GM19467 (cell line): ENCODE data around the gene SMIM30.

ENCODE experiments used
- ATAC-seq: cut with Tn5 transposase; IDR thresholded peaks from one replicate; pipeline ENCODE4 v1.9.1; 2021; ENCODE audit warnings: mild to moderate bottlenecking, moderate library complexity; ENCODE audit not compliant: unreplicated experiment

Gene SMIM30

DNA sequence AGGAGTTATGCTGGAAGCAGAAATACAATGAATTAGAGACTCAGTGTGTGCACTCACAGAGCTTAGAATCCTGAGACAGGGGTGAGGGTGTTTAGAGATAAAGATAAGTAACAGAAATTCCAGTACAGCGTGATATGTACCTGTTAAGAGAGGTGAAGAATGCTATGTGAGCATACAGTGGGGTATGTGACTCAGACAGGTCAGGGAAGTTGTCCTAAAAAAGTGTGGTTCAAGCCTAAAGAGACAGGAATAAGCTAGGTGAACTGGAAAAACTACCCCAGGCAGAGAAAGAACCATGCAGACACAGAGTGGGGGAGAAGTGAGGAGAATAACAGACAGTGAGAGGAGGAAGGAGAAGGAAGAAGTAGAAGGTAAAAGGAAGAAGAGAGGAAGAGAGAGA lies 8.6 kb downstream of the SMIM30 start:
- ATAC-seq, result no peak

DNA sequence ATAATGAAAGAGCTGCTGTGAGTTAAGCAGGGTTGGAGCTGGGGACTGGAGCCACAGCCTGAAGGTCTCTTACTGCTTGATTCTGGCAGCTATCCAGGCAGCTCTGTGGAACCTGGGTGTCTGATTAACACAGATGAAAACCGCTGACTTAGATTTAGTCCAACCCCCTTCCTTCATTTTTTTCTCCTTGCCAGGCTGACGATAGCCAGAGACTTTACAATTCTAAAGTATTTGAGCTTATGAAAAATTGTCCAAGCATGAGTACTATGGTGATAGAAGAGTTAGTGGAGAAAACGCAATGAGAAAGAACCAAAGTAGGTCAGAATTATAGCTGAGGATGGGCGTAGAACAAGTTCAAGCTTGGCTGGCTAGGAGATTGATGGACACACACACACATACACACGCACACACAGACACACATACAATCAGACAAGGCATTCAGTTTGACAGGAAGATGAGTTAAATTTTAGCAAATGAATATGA lies 18.2 kb downstream of the SMIM30 start:
- ATAC-seq, result no peak

DNA sequence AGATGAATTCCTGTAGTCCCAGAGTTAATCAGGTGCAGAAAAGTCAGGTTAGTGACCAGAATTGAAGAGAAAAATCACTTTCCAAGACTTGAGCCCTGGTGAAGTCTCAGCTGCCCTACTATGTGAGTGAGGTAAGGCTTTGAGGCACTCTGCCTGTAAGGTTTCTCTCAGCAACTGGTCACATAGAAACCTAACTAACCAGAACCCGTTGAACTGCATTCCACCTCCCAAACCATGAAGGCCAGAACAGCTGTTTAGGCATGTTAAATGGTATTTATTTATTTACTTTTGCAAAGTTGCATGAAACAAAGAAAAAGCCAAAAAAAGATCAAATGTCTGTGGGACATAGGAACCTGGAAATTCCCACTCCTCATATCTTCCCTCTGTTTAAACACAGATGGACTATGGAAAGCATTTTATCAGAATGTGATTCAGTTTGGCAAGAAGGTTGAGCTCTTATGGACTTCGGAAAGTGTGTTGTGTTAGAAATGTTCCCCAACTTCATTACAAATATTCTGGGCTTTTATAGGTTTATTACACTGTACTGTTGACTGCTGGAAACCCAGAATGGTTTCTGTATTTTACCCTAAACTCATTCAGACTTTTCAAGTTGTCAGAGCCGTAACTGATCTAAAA lies 19.0 kb downstream of the SMIM30 start:
- no peak for ATAC-seq

DNA sequence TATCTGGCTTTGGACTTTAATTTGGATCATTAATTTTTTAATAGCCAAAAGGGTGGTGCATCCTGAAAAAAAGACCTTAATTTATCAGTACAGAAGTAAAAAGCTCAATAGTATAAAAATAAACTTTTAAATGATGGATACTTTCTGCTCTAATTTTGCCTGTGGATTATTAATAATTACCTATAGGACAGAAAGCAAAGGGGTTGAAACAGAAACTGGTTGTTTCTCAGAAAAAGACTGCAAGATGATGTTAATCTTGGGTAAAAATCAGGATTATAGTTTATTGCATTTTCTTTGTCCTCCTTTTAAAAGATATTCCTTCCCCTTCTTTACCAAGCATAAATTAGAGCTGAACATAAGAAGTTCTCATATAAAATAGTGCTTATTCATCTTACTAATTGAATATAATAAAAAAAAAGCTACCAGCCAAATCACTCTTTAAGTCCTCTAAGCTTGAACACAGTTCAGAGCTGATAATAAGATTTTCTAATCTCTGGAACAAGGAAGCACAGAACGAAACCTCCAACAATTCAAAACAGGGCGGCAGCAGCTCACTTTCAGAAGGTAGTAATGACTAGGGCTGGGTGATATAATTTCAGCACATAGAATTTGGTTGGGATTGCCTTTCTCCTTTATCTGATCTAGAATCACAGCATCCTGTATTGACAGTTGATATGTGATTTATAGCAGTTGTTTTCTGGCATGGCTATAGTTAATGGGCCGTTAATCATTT lies 23.7 kb downstream of the SMIM30 start:
- no peak for ATAC-seq

DNA sequence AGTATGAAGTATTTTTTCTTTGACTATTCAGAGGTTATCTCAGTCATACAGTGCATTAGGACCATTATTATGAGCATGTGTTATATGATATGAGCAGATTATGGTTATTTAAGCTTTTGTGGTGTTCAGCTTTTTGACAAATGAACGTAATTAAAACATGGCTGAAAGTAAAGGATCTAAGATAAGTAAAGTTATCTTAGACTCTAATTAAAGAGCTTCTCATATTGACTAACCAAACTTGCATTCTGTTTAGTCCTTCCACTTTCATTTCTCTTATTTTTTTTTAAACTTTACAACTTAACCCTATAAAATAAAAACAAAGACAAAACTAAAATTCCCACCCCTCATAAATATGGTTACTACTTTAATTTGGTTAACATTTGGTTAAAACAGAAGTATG lies 24.8 kb downstream of the SMIM30 start:
- no peak for ATAC-seq

DNA sequence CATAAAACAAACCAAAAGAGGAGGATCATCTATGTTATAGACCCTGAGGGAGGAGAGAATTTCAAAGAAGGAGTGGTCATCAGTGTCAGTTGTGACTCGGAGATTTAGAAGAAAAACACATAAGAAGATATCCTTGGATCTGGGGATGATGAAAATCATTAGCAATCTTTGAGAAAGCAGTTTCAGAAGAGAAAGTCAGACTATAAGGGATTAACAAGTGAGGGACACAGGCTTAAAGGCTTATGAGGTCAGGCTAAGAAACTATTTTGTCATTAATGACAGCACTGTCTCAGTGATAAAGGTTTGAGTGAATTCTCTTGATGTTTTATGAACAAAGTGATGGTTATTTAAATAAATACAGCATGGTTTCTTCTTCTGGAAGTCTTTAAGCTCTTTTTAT lies 25.6 kb downstream of the SMIM30 start:
- ATAC-seq, result no peak

DNA sequence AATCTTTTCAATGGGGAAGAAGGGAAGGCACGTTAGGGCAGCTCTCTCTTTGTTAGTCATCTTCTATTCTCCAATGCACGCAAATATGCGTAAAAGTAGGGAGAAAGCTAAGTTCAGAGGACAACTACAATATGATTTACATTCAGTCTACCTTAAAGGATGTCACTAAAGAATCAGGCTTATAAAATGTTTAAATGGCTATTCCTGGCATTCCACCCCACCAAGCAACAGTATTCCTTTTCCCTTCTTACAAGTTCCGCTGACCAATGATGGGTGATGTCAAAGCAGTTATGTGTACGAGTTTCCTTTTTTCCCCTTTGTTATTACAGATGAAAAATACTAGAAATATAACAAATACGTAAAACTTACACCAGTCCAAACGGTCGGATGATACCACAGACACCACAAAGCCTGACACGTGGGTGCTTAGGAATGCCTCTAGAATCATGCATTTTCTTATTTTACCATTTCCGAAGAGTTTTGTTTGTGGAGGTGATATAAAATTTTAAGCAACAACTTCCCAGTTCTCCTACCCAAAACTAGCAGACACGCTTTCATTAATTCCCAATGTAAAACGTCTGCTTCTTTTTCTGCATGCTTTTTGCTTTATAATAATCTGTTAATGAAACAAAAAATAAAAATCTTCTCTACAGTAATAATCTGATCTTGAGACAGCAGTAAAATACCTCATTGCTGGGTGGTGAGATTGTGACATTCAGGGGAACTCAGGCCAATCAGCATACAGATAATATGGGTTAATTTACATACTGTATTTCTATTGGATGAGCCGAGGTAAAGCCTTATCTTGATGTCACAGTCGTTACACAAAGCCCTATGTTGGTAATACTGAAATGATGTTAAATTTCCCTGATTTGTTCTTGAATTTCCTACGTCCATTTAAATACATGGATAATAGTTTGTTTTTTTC lies 31.0 kb downstream of the SMIM30 start:
- no peak for ATAC-seq

DNA sequence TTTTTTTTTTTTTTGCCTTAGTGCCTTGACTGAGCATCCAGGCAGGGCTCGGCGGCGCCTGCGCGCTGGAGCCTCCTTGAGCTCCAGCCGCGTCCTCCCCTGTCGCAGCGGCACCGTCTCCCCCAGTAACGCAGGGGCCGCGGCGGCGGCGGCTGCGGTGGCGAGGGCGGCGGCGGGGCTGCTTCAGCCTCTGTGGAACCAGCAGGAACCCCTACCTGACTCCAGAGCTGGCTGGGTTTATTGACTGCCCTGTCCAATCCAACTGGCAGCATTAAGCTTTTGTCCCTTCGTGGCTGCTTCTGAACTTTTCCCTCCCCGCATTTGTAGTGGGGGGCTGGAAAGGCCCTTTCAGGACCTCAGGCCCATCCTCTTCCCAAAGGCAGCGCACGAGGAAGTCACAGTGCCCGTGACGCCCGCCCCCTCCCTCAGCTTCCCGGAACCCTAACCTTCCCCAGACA lies 31.9 kb downstream of the SMIM30 start, which contains the start of gene GPR85:
GPR85 (minus strand) TSS at position 397 of the 458 bp plus-strand sequence. CDS start 2,106 bp downstream, outside the sequence.
- ATAC-seq, result peak; percentile 78

DNA sequence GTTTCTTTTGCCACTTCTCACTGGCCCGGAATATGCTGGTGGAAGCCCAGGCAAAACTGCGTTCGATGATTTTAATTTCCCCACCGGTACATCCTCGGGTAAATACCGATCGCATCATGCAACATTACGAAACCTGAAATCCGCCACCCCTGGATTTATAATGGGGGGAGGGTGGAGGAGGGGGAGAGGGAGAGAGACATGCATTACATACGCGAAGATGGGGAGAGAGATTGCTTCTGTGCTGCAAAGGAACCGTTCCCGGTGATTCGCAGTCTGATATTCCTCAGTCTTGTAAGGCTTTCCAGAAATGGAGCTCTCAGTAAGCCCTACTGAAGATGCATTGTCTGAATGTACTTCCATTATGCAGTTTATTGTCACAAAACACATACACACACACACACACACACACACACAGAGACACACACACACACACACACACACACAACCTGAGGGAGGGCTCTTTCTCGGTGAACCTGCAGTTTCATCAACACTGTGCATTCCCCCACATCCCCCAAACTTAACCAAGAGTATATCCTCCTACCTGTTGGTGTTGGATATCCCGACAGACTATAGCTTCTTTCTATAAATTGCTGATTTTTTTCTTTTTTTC lies 32.5 kb downstream of the SMIM30 start:
- ATAC-seq, result peak; percentile 14

DNA sequence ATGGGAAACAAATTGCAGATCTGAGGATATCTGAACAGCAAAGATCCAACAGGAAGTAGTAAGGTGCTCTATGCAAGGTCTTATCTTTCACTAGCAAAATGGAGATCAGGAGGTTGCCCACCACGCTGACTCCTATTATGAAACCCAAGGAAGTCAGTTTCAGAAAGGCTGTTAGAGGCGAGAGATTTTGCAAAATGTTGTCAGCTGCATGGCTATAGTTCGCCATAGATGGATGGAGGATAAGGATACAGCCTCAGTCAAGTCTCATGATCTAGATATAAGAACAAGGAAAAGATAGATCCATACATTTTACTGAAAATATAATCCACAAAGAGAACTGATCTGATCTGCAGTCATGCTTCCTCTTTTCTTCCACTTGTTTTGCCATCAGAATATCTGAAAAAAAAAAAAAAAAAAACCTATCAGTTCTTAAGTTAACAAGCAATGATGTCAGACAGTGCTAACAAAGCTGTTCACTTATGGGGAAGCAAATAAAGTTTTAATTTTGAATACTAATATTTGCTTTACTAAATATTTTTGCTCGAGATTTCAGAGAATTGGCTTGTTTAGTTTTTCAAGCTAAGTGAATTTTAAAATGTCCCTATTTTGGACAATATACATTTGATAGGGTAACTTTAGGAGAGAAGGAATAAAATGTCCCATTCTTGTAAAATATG lies 33.7 kb downstream of the SMIM30 start:
- ATAC-seq, result no peak

DNA sequence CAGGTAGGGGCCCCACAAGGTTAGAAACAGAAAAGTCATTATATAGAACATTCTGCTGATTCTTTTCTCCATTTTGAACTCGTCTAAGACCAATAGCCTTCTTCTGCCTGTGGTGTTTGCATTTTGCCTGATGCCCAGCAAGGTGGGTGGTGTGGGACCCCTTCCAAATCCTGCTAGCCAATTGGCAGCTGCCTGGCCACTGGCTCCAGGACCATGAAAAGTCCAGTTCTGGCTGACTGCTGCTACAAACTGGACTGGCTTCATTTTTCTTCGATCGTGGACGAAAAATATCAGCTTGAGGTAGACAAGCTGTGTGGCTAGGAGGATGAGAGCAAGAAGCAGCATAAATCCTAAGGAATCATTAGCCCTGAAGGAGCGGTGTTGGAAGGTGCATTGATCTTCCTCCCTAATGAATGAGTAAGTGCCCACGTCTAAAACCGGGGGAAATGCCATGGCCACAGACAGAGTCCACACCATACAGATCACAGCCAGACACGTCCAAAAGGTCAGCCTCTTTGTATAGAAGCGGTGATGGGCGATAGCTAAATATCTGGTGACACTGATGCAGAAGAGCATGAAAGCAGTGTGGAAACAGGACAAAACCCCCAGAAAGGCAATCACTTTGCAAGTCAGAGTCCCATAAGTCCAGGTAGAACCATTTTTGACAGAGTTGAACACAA lies 34.4 kb downstream of the SMIM30 start:
- ATAC-seq, result no peak

DNA sequence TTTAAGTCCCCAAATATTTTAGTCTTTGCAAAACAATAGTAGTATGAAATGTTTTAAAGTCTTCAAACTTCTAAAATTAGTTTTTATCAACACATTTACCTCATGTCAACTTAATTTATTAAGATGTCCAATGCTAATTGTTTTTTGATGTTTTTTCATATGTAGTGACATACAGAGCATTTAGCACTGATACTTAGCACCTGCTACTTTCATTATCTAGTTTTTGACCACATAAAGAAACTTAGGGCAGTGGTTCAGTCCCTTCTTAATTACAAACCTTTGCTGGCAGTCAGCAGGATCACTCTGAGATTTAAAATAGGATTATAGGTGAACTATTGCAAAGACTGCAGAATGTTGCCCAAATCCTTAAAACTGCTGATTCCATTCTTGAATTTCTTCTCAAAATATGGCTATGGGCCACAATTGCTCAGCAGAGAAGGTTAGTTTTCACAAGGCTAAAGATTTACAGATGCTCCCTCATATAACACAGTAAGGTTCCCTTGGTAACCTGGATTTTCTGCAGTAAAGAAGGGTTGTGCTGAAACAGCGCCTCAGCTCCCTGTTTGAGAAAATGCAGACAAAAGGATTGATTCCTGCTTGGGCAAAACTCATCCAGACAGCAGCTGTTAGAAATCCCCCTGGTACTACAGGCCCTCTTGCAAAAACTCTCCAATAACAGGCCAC lies 35.1 kb downstream of the SMIM30 start:
- ATAC-seq, result peak; percentile 64

DNA sequence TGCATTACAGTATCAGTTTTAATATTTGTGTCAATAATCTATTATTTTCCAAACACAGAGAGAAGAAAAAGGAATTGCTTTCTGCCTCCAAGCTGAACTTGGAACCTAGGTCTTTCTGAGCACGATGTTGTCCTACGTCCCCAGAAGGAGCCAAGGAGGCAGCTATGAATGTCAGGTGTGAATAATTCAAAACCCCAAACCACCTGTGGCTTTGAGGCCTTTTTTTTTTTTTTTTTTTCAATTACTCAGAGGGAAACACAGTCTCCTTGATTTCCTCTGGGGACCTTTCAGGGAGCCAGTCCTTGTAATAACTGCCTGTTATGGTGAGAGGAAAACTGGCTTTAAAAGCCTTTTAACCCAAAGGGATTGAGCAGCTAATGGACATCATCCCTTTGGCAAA lies 40.0 kb downstream of the SMIM30 start:
- no peak for ATAC-seq

DNA sequence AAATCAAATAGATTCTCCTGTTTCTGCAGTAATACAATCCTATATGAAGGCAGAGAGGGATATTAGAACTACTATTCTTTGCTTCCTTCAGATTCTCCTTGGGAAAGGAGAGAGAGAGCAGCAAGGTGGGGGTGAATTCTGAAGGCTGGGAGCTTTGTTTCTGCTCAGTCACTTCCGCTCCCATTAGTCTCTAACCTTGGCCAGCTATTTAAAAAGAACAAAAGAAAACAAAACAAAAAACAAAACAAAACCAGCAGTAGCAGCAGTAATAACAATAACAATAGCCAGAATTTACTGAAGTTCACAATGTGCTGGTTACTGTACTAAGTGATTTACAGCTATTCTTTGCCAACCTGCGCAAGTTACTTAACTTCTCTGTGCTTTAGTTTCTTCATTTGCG lies 41.7 kb downstream of the SMIM30 start:
- no peak for ATAC-seq

DNA sequence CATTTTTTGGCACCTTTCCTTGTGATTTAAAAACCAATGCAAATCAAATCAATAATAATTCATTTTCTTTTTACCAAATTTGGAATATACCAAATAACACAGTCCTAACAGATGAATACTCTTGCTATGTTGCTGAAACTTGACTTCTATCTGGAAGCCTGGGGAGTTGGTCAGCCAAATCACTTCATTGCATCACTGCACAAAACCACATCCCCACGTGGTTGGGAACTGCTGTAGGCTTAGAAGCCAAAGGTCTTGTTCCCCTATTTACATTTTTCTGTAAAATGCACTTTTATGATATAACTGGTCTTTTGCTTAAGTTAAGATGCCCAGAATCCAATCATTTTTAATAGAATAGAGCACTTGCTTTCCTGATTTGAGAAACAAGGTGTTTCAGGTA lies 46.9 kb downstream of the SMIM30 start:
- peak; percentile 73 for ATAC-seq
